GM19023 (cell line): ENCODE results near the gene CDRT4.

ENCODE experiments used
- ATAC-seq: cut with Tn5 transposase; IDR thresholded peaks from one replicate; pipeline ENCODE4 v1.9.1; 2021; ENCODE audit warnings: mild to moderate bottlenecking, moderate library complexity; ENCODE audit not compliant: unreplicated experiment

The CDRT4 gene

DNA sequence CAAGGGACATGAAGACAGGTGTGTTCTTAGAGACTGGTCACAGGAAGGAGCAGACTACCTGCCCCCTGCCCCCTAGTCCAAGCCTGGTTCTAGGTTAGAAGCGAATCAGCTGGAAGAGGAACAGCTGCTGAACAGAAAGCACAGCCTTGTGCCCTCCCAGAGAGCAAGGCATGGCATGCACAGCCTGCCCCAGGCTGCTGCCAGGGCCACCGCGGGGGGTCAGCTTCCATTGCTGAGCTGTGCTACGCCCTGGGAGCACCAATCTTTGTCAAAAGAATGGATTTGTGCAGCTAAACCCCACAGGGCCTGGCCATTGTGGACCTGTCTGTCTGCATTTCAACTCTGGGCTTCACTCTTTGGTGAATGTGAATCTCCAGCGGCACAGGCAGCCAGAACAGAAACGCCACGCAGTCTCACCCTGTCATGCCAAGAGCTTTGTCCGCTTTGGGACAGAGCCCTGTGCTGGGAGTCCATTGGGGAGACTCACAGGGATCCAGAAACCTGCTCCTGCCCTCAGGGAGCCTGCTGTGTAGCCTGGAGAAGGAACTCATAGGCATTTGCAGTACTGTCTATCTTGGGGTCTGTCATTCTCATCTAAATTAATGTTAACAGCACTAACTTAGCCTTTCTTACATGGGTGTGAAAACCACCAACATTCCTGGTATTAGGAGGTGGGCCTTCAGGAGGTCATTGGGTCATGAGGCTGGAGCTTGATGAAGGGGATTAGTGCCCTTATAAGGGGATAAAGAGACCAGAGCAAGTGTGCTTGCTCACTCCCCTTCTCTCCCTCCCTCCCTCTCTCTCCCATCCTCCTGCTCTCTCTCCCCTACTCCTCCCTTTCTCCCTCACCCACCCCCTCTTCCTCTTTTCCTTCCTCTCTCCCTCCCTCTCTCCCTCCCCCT, 25.6 kb upstream of the CDRT4 start:
- no peak for ATAC-seq

DNA sequence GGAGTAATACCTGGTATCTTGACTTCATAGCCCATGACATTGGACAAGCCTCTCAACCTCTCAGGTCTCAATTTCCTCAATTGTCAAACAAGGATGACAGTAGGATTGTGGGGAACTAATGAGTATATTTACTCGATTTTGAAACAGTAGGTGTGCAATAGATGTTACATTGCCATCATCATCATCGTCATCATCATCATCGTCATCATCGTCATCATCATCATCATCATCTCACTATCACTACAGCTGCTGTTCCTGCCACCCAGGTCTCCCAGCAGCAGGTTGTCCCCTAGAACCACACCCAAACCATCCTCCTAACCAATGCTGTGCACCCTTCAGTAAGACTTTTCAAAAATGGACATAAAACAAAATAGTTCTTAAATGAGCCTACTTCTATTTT, 24.8 kb upstream of the CDRT4 start:
- ATAC-seq: no peak

DNA sequence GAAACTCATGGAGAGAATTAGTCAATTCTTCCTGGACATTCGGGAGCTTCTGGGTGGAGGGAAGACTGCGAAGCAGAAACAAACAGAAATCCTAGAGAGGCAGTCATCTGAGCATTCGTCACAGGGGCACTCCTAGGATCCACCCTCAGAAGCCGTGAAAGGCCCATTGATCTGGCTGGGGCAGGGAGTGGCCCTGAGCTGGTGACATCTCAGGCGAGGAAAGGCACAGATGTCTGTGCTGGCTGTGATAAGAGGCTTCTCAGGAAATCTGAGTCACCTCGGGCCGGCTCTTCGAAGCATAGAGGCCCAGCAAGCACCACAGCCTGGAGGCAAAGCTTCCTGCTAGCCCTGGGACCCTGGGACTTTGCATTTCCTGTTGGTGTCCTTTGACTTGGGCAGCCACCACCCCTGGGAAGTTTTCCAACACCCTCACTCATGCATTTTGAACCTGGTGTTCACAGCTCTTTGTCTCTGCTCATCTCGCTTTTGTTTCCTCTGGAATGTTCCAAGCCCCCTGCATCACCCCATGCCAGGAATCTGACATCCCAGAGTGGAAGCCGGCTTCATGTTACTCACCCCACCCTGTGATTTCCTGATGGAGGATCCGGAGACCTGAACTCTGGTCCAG, 23.3 kb upstream of the CDRT4 start:
- no peak for ATAC-seq

DNA sequence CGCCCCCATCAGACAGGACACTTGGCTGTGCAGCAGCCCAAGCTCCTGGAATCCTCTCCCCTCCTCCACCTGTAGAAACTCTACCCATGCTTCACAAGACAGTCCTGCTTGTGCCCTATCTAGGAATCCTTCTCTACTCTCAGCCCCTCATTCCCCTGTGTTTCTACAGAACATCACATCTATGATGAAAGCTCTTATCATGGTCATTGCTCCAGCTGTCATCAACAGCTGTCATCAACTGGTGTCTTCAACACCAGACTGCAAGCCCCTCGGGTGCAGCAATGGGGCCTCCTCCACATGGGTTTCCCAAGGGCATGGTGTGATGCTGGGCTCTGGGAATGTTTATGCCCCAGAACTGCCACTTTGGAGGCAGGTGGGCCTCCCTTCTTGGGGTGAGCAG, 21.1 kb upstream of the CDRT4 start:
- ATAC-seq: no peak

GRCh38 chr17:15485045-15485444, 17.6 kb upstream of the CDRT4 start:
- ATAC-seq: no peak

DNA sequence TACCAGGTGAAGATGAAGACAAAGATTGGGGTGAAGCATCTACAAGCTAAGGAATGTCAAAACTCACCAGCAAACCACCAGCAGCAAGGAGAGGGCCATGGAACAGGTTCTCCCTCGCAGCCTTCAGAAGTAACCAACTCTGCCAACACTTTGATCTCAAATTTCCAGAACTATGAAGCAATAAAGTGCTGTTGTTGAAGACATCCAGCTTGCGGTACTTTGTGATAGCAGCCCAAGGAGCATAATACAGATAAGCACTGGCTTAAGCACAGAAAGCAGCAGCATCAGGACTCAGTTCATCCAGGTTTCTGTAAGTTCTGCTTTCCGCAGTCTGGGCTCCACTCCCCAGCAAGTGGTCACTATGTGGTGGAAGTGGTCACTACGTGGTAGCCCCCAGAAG, 16.0 kb upstream of the CDRT4 start:
- ATAC-seq: no peak

- no peak for ATAC-seq
Measured at GRCh38 chr17:15482476-15482875, 15.1 kb upstream of the CDRT4 start.

- ATAC-seq: no peak
Measured at GRCh38 chr17:15481481-15481880, 14.1 kb upstream of the CDRT4 start.

GRCh38 chr17:15480204-15480603, 12.8 kb upstream of the CDRT4 start:
- ATAC-seq: no peak

- ATAC-seq: no peak
Measured at GRCh38 chr17:15479703-15480102, 12.3 kb upstream of the CDRT4 start.

DNA sequence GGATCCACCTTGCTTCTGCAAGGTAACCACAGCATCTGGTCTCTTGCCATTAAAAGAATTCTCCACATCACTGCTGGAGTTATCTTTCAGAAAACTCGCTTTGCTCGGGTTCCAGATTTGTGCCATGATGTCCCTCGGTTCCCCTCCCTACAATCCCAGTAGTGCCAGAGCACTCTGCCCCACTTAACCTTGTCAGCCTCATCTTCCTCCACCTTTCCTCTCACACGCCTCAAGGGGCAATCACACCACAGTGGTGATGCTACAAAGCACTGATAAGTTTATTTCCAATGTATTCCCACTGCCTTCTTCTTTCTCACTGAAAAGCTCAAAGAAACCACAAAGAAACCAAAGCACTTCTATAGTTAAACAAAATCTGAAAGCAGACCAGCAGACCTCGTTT, 11.4 kb upstream of the CDRT4 start:
- ATAC-seq: no peak

DNA sequence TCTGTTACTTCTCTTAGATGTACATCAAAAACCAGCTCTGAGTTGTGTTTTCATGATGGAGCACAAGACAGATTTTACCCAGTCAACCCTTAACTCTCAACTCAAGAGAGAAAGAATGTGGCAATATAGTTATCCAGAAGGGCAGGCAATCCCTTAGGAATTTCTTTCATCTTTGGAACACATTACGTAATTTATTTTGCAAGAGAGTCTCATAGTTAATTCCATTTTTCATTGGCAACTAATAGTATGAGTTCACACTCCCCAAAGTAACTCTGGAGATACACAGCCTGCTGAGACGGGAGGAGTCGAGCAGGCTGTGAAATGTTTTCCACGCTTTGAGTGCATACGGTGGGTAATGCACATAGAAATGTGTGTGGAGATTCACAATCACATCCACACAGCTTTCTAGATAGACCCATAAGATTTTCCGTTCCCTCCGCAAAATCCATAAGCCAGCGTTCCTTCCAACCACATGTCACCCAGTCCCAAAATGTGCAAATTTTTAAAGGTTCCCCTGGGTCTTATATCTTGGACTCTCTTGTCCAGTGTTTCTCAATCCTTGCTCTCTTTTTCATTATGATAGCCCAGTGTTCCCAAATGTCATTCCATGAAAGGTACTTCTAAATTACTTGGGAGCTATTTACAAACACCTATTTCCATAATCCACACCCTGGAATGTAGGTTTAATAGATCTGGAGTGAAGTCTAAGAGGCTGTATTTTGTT, 8.4 kb upstream of the CDRT4 start:
- no peak for ATAC-seq

DNA sequence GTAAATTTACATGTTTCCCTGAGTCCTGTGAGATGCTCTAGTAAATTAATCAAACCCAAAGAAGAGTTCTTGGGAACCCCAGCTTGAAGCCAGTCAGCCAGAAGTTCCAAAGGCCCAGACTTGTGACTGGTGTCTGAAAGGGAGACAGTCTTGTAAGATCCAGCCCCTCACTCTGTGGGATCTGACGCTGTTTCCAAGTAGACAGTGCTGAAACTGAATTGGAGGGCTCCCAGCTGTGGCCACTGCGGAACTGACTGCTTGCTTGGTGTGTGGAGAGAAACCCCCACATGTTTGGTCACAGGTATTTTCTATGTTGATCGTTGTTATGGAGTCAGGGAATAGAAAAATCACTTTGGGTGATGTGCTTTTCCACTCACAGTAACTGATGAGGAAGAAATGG, 5.5 kb upstream of the CDRT4 start:
- no peak for ATAC-seq

GRCh38 chr17:15470536-15470935, 3.1 kb upstream of the CDRT4 start:
- ATAC-seq: no peak

DNA sequence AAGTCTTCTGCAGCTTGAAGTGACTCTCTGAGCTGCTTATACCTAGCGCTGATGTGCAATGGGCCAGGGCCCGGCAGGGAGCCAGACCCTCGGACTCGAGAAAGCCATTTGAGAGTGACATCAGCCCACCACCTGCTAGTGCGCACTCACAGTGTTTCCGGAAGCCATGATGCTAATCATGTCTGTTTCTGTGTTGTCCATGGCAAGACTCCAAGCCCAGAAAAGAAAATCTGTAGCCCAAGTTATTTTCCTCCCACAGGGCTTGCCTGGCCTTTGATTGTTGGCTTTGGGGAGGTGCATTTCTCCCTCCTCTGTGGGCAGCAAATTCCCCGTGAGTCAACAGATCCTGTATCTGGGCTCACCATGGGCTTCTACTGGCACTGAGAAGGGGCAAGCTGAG, 1.8 kb upstream of the CDRT4 start:
- no peak for ATAC-seq

- ATAC-seq: no peak
Measured at GRCh38 chr17:15468126-15468525, 705 bp upstream of the CDRT4 start.

DNA sequence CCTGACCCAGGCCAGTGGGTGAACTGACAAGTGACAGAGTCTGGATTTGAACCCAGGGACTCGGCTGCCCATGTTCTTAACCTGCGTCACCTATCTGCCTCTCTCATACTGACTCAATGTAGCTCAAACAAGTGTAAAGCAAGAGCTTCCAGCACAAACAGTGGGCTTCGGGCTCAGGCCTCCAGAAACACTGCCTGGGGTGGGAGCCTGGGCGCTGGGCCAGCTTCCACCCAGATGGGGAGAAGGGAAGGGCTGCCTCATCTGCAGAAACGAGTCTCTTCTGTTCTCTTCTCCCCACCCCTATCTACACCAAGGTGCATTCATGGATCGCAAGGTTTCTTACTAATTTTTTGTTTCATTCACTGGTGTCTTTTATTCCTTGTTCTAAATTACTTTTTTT, 1.3 kb downstream of the CDRT4 start:
- ATAC-seq: no peak

DNA sequence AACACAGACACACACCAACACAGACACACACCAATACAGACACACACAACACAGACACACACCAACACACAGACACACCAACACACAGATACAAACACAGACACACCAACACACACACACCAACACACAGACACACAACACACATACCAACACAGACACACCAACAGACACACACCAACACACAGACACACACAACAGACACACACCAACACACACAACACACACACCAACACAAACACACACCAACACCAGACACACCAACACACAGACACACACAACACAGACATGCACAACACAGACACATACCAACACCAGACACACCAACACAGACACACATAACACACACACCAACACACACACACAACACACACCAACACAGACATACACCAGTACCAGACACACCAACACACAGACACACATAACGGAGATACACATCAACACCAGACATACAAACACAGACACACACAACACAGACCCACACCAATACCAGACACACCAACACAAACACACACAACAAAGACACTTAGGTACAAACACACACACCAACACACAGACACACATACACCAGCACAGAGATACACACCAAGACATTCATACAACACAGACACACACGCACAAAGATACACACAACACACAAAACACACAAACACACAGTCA, 2.2 kb downstream of the CDRT4 start:
- no peak for ATAC-seq

GRCh38 chr17:15464231-15464985, 3.0 kb downstream of the CDRT4 start:
- no peak for ATAC-seq

- no peak for ATAC-seq
Measured at GRCh38 chr17:15462976-15463772, 4.2 kb downstream of the CDRT4 start.
